ENCODE measurements around the gene APOBEC2. TPM values are rescaled to one million over a fixed set of nuclear protein-coding genes. Genes with fewer than 3 reads are reported as not detected.

Gene APOBEC2
- total RNA-seq, 1 donor from 2014 or later: not detected

- no peaks in the 10 kb centered on the region for H3K4me1 Mint-ChIP-seq
- no peak for DNase-seq (ENCODE audit: low read depth, low spot score)
- no peaks in the 10 kb centered on the region for H3K36me3 Mint-ChIP-seq (ENCODE audit: low read depth)
- no peak overlapping the region for H3K27ac Mint-ChIP-seq (ENCODE audit: unreplicated experiment)
- no peaks in the 10 kb centered on the region for H3K9me3 Mint-ChIP-seq
- H3K27me3 Mint-ChIP-seq (ENCODE audit: low read depth): no peaks in the 10 kb centered on the region
- no peak overlapping the region for H3K4me3 Mint-ChIP-seq
- no peak for TF ChIP-seq CTCF (conservative IDR thresholded peaks at IDR 0.05)
Observed at GRCh38 chr6:41038205-41038604, 14.8 kb upstream of the APOBEC2 start.

GRCh38 chr6:41039060-41039998 lies 13.7 kb upstream of the APOBEC2 start, which contains the start of gene UNC5CL:
TSS of gene UNC5CL (minus strand) at chr6:41039221. CDS start at chr6:41035074, 4,147 bp downstream.
- Mint-ChIP-seq H3K9me3 (no peaks in the 10 kb centered on the region), H3K27ac (ENCODE audit: unreplicated experiment) (no peak within 1 kb of the TSS), H3K4me1 (no peaks in the 10 kb centered on the region), H3K27me3 (ENCODE audit: low read depth) (no peaks in the 10 kb centered on the region), H3K4me3 (no peak within 1 kb of the TSS), H3K36me3 (ENCODE audit: low read depth) (no peaks in the 10 kb centered on the region)
- DNase-seq (ENCODE audit: low read depth, low spot score): peak; percentile 33
- peak; percentile 69 for TF ChIP-seq CTCF (conservative IDR thresholded peaks at IDR 0.05)

GRCh38 chr6:41040101-41040939 lies 12.7 kb upstream of the APOBEC2 start:
- Mint-ChIP-seq H3K36me3 (ENCODE audit: low read depth) (no peaks in the 10 kb centered on the region), H3K9me3 (no peaks in the 10 kb centered on the region), H3K4me1 (no peaks in the 10 kb centered on the region), H3K27ac (ENCODE audit: unreplicated experiment) (no peak overlapping the region), H3K4me3 (no peak overlapping the region), H3K27me3 (ENCODE audit: low read depth) (no peaks in the 10 kb centered on the region)
- TF ChIP-seq CTCF (conservative IDR thresholded peaks at IDR 0.05): no peak
- DNase-seq (ENCODE audit: low read depth, low spot score): no peak

DNA sequence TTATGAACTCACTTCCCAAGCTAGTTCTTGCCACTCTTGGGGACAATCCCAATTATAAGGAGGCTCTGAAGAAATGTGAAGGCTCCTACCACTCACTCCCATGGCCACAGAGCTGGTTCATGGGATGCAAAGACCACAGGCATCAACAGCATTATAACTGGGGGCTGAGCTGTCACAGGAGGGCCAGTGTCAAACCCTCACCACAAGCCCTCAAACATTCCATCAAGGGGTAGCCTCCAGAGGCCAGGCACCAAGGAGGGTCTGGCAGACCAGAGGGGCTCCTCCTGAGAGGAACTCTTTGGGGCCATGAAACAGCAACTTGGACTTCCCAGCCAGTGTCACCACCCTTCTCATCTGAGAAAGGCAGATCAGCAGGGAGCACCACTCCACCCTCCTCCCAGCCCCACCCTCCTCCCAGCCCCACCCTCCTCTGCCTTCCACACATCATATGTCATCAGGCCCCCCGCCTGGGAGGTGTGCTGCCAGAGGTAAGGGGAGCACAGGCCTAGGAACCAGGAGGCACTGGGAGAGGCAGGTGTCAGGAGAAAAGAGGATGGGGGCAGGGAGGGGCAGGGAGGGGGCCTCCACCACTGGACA lies 12.0 kb upstream of the APOBEC2 start:
- TF ChIP-seq CTCF (conservative IDR thresholded peaks at IDR 0.05): no peak
- no peaks in the 10 kb centered on the region for H3K36me3 Mint-ChIP-seq (ENCODE audit: low read depth)
- H3K27me3 Mint-ChIP-seq (ENCODE audit: low read depth): no peaks in the 10 kb centered on the region
- H3K4me3 Mint-ChIP-seq: no peak overlapping the region
- DNase-seq (ENCODE audit: low read depth, low spot score): no peak
- no peaks in the 10 kb centered on the region for H3K4me1 Mint-ChIP-seq
- no peak overlapping the region for H3K27ac Mint-ChIP-seq (ENCODE audit: unreplicated experiment)
- no peaks in the 10 kb centered on the region for H3K9me3 Mint-ChIP-seq
